ENCODE measurements around the gene FAM171A1. TPM values are rescaled to one million over a fixed set of nuclear protein-coding genes. Genes with fewer than 3 reads are reported as not detected.

The FAM171A1 gene
- total RNA-seq, 1 donor from 2014 or later, result 51.9 TPM

GRCh38 chr10:15300145-15300544, 70.9 kb downstream of the FAM171A1 start:
- no peak overlapping the region for H3K4me3 ChIP-seq (ENCODE audit: insufficient read depth, low read depth, low read length)
- no peaks in the 10 kb centered on the region for H3K9me3 Mint-ChIP-seq (ENCODE audit: unreplicated experiment)

GRCh38 chr10:15296701-15297100, 74.4 kb downstream of the FAM171A1 start:
- peaks cover 14% of the 10 kb centered on the region for H3K4me1 ChIP-seq (ENCODE audit: insufficient read depth, low read length)
- peaks cover 39% of the 10 kb centered on the region for H4K20me1 ChIP-seq (ENCODE audit: insufficient read depth, low read length)
- no peak overlapping the region for H3K4me2 ChIP-seq (ENCODE audit: low read length)
- H3K9me3 ChIP-seq (ENCODE audit: insufficient read depth, low read depth, low read length), result no peaks in the 10 kb centered on the region
- DNase-seq (ENCODE audit: low read depth) (no peak), FAIRE-seq (no peak)
- H3K27ac ChIP-seq (ENCODE audit: low read depth, low read length), result no peak overlapping the region
- H3K27me3 Mint-ChIP-seq (ENCODE audit: low read depth, unreplicated experiment), result no peaks in the 10 kb centered on the region
- H3K4me1 Mint-ChIP-seq (ENCODE audit: low read depth, unreplicated experiment), result peaks cover 7% of the 10 kb centered on the region
- peaks cover 34% of the 10 kb centered on the region for H3K79me2 ChIP-seq (ENCODE audit: insufficient read depth, low read length)
- H3K9ac ChIP-seq (ENCODE audit: low read length), result no peak overlapping the region
- no peak overlapping the region for H2AFZ ChIP-seq (ENCODE audit: low read depth, low read length)
- H3K36me3 Mint-ChIP-seq (ENCODE audit: low read depth, unreplicated experiment), result peaks cover 5% of the 10 kb centered on the region
- no peaks in the 10 kb centered on the region for H3K36me3 ChIP-seq (ENCODE audit: insufficient read depth, low read length)
- no peak overlapping the region for H3K4me3 ChIP-seq (ENCODE audit: insufficient read depth, low read depth, low read length)
- peak overlapping the region; percentile 72 for H3K27ac Mint-ChIP-seq (ENCODE audit: unreplicated experiment)
- TF ChIP-seq EZH2 (IDR thresholded peaks at IDR 0.05; ENCODE audit: insufficient read depth, low read length) (no peak), CTCF (IDR thresholded peaks at IDR 0.05; ENCODE audit: insufficient read depth, low read depth, low read length) (no peak)
- no peaks in the 10 kb centered on the region for H3K27me3 ChIP-seq (ENCODE audit: insufficient read depth, low read length)
- no peaks in the 10 kb centered on the region for H3K9me3 Mint-ChIP-seq (ENCODE audit: unreplicated experiment)
- H3K4me3 Mint-ChIP-seq (ENCODE audit: unreplicated experiment), result no peak overlapping the region

More at GRCh38 chr10:15300145-15300544, 70.9 kb downstream of the FAM171A1 start:
- TF ChIP-seq EZH2 (IDR thresholded peaks at IDR 0.05; ENCODE audit: insufficient read depth, low read length) (no peak), CTCF (IDR thresholded peaks at IDR 0.05; ENCODE audit: insufficient read depth, low read depth, low read length) (no peak)
- H3K79me2 ChIP-seq (ENCODE audit: insufficient read depth, low read length), result peaks cover 39% of the 10 kb centered on the region
- peaks cover 7% of the 10 kb centered on the region for H3K36me3 Mint-ChIP-seq (ENCODE audit: low read depth, unreplicated experiment)
- no peak overlapping the region for H3K4me3 Mint-ChIP-seq (ENCODE audit: unreplicated experiment)
- H3K36me3 ChIP-seq (ENCODE audit: insufficient read depth, low read length), result no peaks in the 10 kb centered on the region
- no peak overlapping the region for H3K9ac ChIP-seq (ENCODE audit: low read length)
- no peak overlapping the region for H3K27ac ChIP-seq (ENCODE audit: low read depth, low read length)
- no peaks in the 10 kb centered on the region for H3K4me1 ChIP-seq (ENCODE audit: insufficient read depth, low read length)
- no peaks in the 10 kb centered on the region for H3K4me1 Mint-ChIP-seq (ENCODE audit: low read depth, unreplicated experiment)
- no peaks in the 10 kb centered on the region for H3K27me3 ChIP-seq (ENCODE audit: insufficient read depth, low read length)
- no peak overlapping the region for H2AFZ ChIP-seq (ENCODE audit: low read depth, low read length)
- no peak overlapping the region for H3K4me2 ChIP-seq (ENCODE audit: low read length)
- H4K20me1 ChIP-seq (ENCODE audit: insufficient read depth, low read length), result peaks cover 24% of the 10 kb centered on the region
- no peak overlapping the region for H3K27ac Mint-ChIP-seq (ENCODE audit: unreplicated experiment)
- FAIRE-seq (no peak), DNase-seq (ENCODE audit: low read depth) (no peak)
- no peaks in the 10 kb centered on the region for H3K9me3 ChIP-seq (ENCODE audit: insufficient read depth, low read depth, low read length)
- no peaks in the 10 kb centered on the region for H3K27me3 Mint-ChIP-seq (ENCODE audit: low read depth, unreplicated experiment)

GRCh38 chr10:15295537-15296325, 75.4 kb downstream of the FAM171A1 start:
- Mint-ChIP-seq H3K27ac (ENCODE audit: unreplicated experiment) (no peak overlapping the region), H3K9me3 (ENCODE audit: unreplicated experiment) (no peaks in the 10 kb centered on the region), H3K36me3 (ENCODE audit: low read depth, unreplicated experiment) (peaks cover 5% of the 10 kb centered on the region), H3K4me3 (ENCODE audit: unreplicated experiment) (no peak overlapping the region), H3K27me3 (ENCODE audit: low read depth, unreplicated experiment) (no peaks in the 10 kb centered on the region), H3K4me1 (ENCODE audit: low read depth, unreplicated experiment) (peaks cover 7% of the 10 kb centered on the region)
- H3K4me2 ChIP-seq (ENCODE audit: low read length), result no peak overlapping the region
- TF ChIP-seq CTCF (IDR thresholded peaks at IDR 0.05; ENCODE audit: insufficient read depth, low read depth, low read length) (no peak), EZH2 (IDR thresholded peaks at IDR 0.05; ENCODE audit: insufficient read depth, low read length) (no peak)
- no peak overlapping the region for H3K4me3 ChIP-seq (ENCODE audit: insufficient read depth, low read depth, low read length)
- peaks cover 14% of the 10 kb centered on the region for H3K4me1 ChIP-seq (ENCODE audit: insufficient read depth, low read length)
- peaks cover 43% of the 10 kb centered on the region for H3K79me2 ChIP-seq (ENCODE audit: insufficient read depth, low read length)
- H3K27me3 ChIP-seq (ENCODE audit: insufficient read depth, low read length), result no peaks in the 10 kb centered on the region
- no peak overlapping the region for H3K9ac ChIP-seq (ENCODE audit: low read length)
- H3K9me3 ChIP-seq (ENCODE audit: insufficient read depth, low read depth, low read length), result no peaks in the 10 kb centered on the region
- H4K20me1 ChIP-seq (ENCODE audit: insufficient read depth, low read length), result peaks cover 38% of the 10 kb centered on the region
- no peak overlapping the region for H2AFZ ChIP-seq (ENCODE audit: low read depth, low read length)
- FAIRE-seq, result no peak
- no peak for DNase-seq (ENCODE audit: low read depth)
- no peaks in the 10 kb centered on the region for H3K36me3 ChIP-seq (ENCODE audit: insufficient read depth, low read length)
- H3K27ac ChIP-seq (ENCODE audit: low read depth, low read length), result no peak overlapping the region

All from astrocyte (in vitro differentiated cells and primary cell).